Liver (tissue), 9 donors: ENCODE results near the gene OTOG. TPM values are rescaled to one million over a fixed set of nuclear protein-coding genes. Genes with fewer than 3 reads are reported as not detected.

Experiments used
- DNase-seq: peaks from one replicate; pipeline ENCODE4 v3.0.0-alpha.2; 2017; ENCODE audit warnings: low spot score
- H3K27ac ChIP-seq, 2 donors: one replicate each; pipeline ENCODE4 v1.7.0; 2013; ENCODE audit warnings: inconsistent platforms in 2 of 2, low read length in 2 of 2, control low read depth in 1 of 2, low read depth in 1 of 2, mild to moderate bottlenecking in 1 of 2
- H3K27me3 ChIP-seq, 4 donors: one replicate each; pipeline versions ENCODE4 v1.6.1 to v1.7.0; 2013; ENCODE audit warnings: low read length in 3 of 4, inconsistent platforms in 1 of 4, mild to moderate bottlenecking in 1 of 4, moderate library complexity in 1 of 4; ENCODE audit not compliant: control insufficient read depth in 4 of 4, insufficient read depth in 4 of 4
- H3K36me3 ChIP-seq, 4 donors: one replicate each; pipeline versions ENCODE4 v1.6.1 to v1.7.0; 2013; ENCODE audit warnings: low read length in 3 of 4, mild to moderate bottlenecking in 3 of 4, low read depth in 1 of 4, moderate library complexity in 1 of 4; ENCODE audit not compliant: control insufficient read depth in 4 of 4, insufficient read depth in 3 of 4
- H3K4me1 ChIP-seq, 4 donors: one replicate each; pipeline versions ENCODE4 v1.6.1 to v1.7.0; 2013; ENCODE audit warnings: low read length in 3 of 4, mild to moderate bottlenecking in 3 of 4, moderate library complexity in 1 of 4; ENCODE audit not compliant: control insufficient read depth in 4 of 4, insufficient read depth in 4 of 4
- H3K4me3 ChIP-seq, 3 donors: one replicate each; pipeline versions ENCODE4 v1.6.1 to v1.7.0; 2013; ENCODE audit warnings: low read length in 3 of 3, control low read depth in 1 of 3, low read depth in 1 of 3, mild to moderate bottlenecking in 1 of 3
- H3K9ac ChIP-seq, 2 donors: one replicate each; pipeline ENCODE4 v1.7.0; 2013; ENCODE audit warnings: low read length in 2 of 2, mild to moderate bottlenecking in 2 of 2, moderate library complexity in 2 of 2, control low read depth in 1 of 2, low read depth in 1 of 2
- H3K9me3 ChIP-seq, 4 donors: one replicate each; pipeline versions ENCODE4 v1.6.1 to v1.7.0; 2013; ENCODE audit warnings: low read length in 3 of 4; ENCODE audit not compliant: control insufficient read depth in 4 of 4
- ATF3 ChIP-seq: IDR thresholded peaks from 2 replicates; pipeline ENCODE4 v1.6.1; 2016; ENCODE audit warnings: antibody characterized with exemption
- CTCF ChIP-seq: fragments of 150-350 bp; IDR thresholded peaks from 2 replicates; pipeline ENCODE4 v1.5.1; 2017; ENCODE audit warnings: improper control_type of control experiment, low read depth, low read length; ENCODE audit not compliant: missing input control
- EGR1 ChIP-seq, 2 donors: IDR thresholded peaks; 2 replicates each; pipeline ENCODE4 v1.6.1; 2016 to 2018; ENCODE audit warnings: antibody characterized with exemption in 2 of 2, low read depth in 2 of 2
- FOXA1 ChIP-seq: IDR thresholded peaks from 2 replicates; pipeline ENCODE4 v1.6.1; 2016; ENCODE audit warnings: antibody characterized with exemption
- HNF4G ChIP-seq: IDR thresholded peaks from 2 replicates; pipeline ENCODE4 v1.6.1; 2016; ENCODE audit warnings: antibody characterized with exemption
- NR2F2 ChIP-seq: IDR thresholded peaks from 2 replicates; pipeline ENCODE4 v1.6.1; 2016; ENCODE audit warnings: antibody characterized with exemption
- RAD21 ChIP-seq, 2 donors: IDR thresholded peaks; 2 replicates each; pipeline ENCODE4 v1.6.1; 2016; ENCODE audit warnings: antibody characterized with exemption in 2 of 2, mild to moderate bottlenecking in 2 of 2
- REST ChIP-seq: IDR thresholded peaks from 2 replicates; pipeline ENCODE4 v1.6.1; 2016; ENCODE audit warnings: antibody characterized with exemption, mild to moderate bottlenecking
- ZBTB33 ChIP-seq: IDR thresholded peaks from 2 replicates; pipeline ENCODE4 v1.6.1; 2016; ENCODE audit warnings: antibody characterized with exemption
- WGBS: extraction: QIAGEN DNeasy Blood & Tissue Kit; methylation state at CpG from one replicate; pipeline ENCODE4 v1.1.7; 2013; 5-methylcytosine and 5-hydroxymethylcytosine counted together
- polyA plus RNA-seq, 2 donors: library from polyadenylated mRNA; stranded (reverse) in 1 of 2; unstranded in 1 of 2; fragments of 200-250 nt in 1 of 2; fragments of >200 nt in 1 of 2; fragmentation: Nextera tagmentation in 1 of 2; extraction: Ambion mirVana in 1 of 2; gene quantifications; one replicate each; pipeline versions ENCODE4 v1.2.1 to v1.2.3, GENCODE V29; 2013 to 2015
- total RNA-seq, 2 donors: library from RNA; depleted of rRNA; stranded (reverse); fragments of >200 nt; gene quantifications; one replicate each; pipeline ENCODE4 v1.2.3, GENCODE V29; 2014
- donor health status: healthy.
- donor health status: healthy.
- donor health status: healthy.
- donor health status: healthy.
- donor health status: healthy.

OTOG gene
- total and polyA plus RNA-seq, 4 donors, result not detected

- no peaks in the 10 kb centered on the region for H3K27me3 ChIP-seq
- H3K4me3 ChIP-seq, result no peak overlapping the region
- H3K4me1 ChIP-seq, result no peaks in the 10 kb centered on the region
- TF ChIP-seq FOXA1 (no peak), NR2F2 (no peak), ZBTB33 (no peak), CTCF (no peak), ATF3 (no peak), HNF4G (no peak)
- H3K9ac ChIP-seq, result no peak overlapping the region
- H3K27ac ChIP-seq, result no peak overlapping the region
- WGBS, result 83% methylated on average over 11 of the region's 11 CpGs
- no peak for DNase-seq
- H3K9me3 ChIP-seq, result no peaks in the 10 kb centered on the region
- no peaks in the 10 kb centered on the region for H3K36me3 ChIP-seq
Observed at GRCh38 chr11:17591293-17591692, 44.2 kb downstream of the OTOG start.

GRCh38 chr11:17593466-17594245 lies 46.6 kb downstream of the OTOG start:
- no peaks in the 10 kb centered on the region for H3K4me1 ChIP-seq
- H3K9ac ChIP-seq, result no peak overlapping the region
- no peaks in the 10 kb centered on the region for H3K36me3 ChIP-seq
- TF ChIP-seq ZBTB33 (no peak), RAD21 (IDR thresholded peaks at IDR 0.05) (no peak), REST (no peak), EGR1 (IDR thresholded peaks at IDR 0.05; ENCODE audit: low read depth in 2 of 2) (no peak), ATF3 (no peak), FOXA1 (no peak)
- no peak overlapping the region for H3K27ac ChIP-seq
- no peak overlapping the region for H3K4me3 ChIP-seq
- H3K9me3 ChIP-seq, result no peaks in the 10 kb centered on the region
- 71% methylated on average over 9 of the region's 9 CpGs for WGBS
- no peak for DNase-seq
- no peaks in the 10 kb centered on the region for H3K27me3 ChIP-seq
